Prostate gland (tissue), 2 donors: ENCODE data around the gene FOXP1.

ENCODE experiments used
- CTCF ChIP-seq, 4 experiments: fragments of 200-600 bp in 2 of 4; fragments of 450-650 bp in 2 of 4; sonication (generic) in 2 of 4; IDR thresholded peaks; 1 replicate in 3 of 4; 2 replicates in 1 of 4; pipeline ENCODE4 v1.5.1; 2016 to 2019; ENCODE audit warnings: antibody characterized with exemption in 4 of 4, mild to moderate bottlenecking in 2 of 4, moderate library complexity in 2 of 4
- POLR2A ChIP-seq: fragments of 450-650 bp; IDR thresholded peaks from one replicate; pipeline ENCODE4 v1.6.1; 2016; ENCODE audit warnings: antibody characterized with exemption, mild to moderate bottlenecking
- POLR2AphosphoS5 ChIP-seq: sonication (generic); formaldehyde crosslinking; IDR thresholded peaks from one replicate; pipeline ENCODE4 v1.6.1; 2017; ENCODE audit warnings: antibody characterized with exemption

- TF ChIP-seq POLR2AphosphoS5 (no peak), CTCF (IDR thresholded peaks at IDR 0.05) (no peak), POLR2A (no peak)
Observed at GRCh38 chr3:71416876-71417275, 166.7 kb downstream of the FOXP1 start.
